ENCODE measurements around the gene ELFN1.

ELFN1 gene

DNA sequence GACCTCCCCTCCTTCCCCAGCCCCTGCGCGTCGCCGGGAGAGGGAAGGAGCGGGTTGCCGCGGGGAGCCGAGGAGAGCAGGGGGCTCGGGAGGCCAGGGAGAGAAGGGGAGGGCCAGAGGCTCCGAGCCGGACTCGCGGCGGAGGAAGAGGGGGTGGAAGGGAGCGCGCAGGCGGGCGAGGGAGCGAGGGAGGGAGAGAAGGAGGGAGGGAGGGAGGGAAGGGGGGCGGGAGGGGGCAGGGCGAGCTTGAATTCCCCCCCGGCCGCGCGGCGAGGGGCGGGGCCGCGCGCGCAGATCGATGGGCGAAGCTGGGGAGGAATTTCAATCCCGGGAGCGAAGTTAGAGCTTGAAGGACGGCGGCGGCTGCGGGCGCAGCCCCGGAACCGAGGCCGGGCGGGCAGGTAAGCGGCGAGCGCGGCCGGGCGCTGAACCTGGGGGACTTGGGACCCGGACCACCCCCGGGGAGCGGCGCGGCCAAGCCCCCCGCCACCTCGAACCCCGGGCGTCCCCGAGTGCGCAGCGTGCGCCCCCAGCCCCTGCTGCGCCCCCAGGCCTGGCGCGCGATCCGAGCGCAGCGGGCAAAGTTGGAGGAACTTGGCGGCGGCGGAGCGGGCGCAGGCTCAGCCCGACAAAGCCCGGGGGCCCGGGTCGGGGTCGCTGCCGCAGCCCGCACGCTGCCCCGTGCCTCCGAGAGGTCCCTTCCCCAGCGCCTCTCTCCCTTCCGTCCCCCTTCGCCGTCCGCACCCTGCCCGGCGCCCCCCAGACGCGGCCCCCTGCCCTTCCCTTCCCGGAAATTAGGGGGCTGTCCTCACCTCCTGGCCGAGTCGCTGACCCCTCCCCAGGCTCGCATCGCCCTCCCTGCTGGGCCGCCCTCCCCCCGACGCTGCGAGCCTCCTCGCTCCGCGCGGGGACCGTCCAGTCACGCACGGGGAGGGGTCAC, at the start of gene ELFN1:
ELFN1 (plus strand) TSS at position 324 of the 940 bp plus-strand sequence. CDS start 74,320 bp downstream, outside the sequence.
- DNase-seq (ENCODE audit: low spot score), result no peak

DNA sequence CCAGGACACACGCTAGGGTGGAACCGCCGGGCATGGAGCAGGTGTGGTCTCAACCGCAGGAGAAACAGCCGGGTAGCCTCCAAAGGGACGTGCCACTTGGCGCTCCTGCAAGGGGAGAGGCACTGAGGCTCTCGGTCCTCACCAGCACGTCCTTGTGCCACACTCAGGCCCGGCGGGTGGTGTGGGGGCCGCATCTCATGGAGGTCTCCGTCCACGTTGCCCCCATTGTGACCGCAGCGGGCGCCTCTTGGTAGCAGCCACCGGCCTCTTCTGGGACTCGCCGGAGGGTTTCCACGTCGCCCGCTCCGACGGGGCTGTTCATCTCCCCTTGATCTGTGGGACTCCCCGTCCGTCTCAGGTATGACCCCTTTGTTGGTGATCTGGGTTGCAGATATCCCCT, 49.2 kb upstream of the ELFN1 start:
- no peak for DNase-seq (ENCODE audit: low spot score)

DNA sequence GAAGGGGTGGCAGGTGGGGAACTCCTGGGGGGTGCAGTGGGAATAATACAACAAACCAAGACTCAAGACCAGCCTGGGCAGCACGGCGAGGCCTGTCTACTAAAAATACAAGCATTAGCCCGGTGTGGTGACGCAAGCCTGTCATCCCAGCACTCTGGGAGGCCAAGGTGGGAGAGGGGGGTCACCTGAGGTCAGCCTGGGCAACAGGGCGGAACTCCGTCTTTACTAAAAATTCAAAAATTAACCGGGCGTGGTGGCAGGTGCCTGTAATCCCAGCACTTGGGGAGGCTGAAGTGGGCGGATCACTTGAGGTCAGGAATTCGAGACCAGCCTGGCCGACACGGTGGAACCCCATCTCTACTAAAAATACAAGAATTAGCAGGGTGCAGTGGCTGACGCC, 48.4 kb upstream of the ELFN1 start:
- no peak for DNase-seq (ENCODE audit: low spot score)

- no peak for DNase-seq (ENCODE audit: low spot score)
Observed at GRCh38 chr7:1622441-1622840, 47.6 kb upstream of the ELFN1 start.

- DNase-seq (ENCODE audit: low spot score), result no peak
Observed at GRCh38 chr7:1623810-1624209, 46.3 kb upstream of the ELFN1 start.

DNA sequence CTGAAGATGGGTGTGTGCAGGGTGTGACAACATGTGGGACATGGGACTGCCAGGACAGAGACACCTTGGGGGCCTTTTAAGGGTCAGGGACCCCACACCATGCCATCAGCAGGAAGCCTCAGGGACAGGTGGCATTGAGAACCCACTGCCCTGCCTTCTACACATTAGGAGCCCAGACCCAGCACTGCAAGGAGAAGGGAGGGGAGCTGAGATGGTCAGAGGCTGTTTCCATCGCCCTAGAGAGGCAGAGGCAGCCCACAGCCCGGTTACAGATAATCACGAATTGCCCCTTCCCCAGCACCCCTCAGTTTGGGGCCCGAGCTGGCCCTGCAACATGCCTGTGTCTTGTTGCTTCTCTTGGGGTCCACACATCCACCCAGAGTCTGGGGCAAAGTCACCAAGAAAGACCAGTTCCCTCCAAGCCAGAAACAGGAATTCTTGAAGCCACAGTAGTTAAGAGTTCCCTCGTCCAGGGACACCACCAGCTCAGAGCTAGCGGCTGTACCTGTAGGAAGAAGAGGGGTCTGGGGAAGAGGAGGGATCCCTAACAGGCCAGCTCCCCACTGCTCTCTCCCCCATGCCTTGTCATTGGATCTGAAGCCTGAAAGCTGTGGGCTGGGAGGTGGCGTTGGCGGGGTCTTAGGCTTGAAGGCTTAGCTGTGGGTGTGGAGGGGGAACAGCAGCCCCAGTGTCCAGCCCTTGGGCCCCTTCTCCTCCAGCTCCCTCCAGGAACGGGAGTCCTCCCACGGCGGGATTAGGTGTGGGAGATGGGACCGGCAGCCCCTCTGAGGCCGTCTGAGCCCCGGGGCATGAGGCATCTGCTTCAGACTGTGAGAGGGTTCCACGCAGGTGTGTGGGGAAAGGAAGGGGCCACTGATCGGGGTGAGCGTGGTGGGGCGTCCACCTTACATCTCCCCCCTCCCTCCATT, 44.8 kb upstream of the ELFN1 start:
- DNase-seq (ENCODE audit: low spot score), result no peak

DNA sequence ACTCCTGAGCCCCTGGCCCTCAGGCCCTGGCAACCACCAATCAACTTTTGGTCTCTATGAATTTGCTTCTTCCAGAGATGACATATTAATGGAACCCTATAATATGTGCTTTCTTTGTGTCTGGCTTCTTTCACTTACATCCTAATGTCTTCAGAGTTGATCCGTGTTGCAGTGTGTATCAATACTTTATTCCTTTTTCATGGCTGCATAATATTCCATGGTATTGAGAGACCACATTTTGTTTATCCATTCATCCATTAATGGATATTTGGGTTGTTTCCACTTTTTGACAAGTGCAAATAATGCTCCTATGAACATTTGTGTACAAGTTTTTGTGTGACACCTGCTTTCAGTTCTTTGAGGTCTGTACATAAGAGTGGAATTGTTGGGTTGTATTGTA, 43.3 kb upstream of the ELFN1 start:
- DNase-seq (ENCODE audit: low spot score), result no peak

DNA sequence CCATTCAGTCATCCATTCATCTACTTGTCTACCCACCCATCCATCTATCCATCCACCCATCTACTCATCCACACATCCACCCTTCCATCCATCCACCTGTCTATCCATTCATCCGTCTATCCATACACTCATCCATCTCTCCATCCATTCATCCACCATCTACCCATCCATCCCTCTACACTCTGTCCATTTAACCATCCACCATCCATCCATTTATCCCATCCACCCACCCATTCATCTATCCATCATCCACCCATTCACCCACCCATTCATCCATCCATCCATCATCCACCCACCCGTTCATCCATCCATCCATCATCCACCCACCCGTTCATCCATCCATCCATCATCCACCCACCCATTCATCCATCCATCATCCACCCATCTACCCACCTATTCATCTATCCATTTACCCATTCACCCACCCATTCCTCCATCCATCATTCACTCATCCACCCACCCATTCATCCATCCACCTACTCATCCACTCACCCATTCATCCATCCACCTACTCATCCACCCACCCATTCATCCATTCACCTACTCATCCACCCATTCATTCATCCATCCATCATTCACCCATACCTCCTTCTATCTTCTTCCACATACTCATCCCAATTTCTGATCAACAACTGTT, 39.3 kb upstream of the ELFN1 start:
- DNase-seq (ENCODE audit: low spot score), result no peak

DNA sequence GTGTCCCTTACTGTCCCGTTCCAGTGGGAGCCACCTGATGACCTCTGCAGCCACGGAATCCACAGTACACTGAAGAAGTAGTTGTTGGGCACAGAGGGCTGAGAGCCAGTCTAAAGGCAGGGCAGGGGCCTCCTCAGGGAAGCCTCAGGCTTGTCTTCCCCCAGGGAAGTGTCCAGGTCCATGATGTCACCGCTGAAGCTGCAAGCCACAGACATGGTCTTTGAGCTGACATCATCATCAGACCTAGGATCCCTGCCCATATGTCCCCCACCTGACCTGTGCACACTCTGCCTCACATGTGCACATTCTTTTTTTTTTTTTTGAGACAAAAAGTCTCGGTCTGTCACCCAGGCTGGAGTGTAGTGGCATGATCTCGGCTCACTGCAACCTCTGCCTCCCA, 38.4 kb upstream of the ELFN1 start:
- no peak for DNase-seq (ENCODE audit: low spot score)

DNA sequence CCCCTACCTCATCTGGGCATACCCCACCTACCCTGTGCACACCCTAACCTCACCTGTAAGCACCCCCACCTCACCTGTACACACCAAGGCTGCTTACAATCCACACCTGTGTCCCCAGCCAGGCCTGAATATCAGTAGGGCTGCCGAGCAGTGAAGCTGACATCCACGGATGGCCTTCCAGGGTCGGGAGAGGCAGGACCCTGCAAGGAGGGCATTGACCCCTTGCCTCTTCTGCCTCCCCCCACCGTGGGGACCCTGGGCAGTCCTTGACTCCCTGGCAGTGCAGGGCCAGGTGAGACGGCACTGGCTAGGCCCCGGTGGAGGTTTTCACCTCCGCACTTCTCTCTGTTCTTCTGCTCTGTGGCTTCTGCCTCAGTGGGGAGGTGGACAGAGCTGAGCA, 37.6 kb upstream of the ELFN1 start:
- DNase-seq (ENCODE audit: low spot score), result no peak

DNA sequence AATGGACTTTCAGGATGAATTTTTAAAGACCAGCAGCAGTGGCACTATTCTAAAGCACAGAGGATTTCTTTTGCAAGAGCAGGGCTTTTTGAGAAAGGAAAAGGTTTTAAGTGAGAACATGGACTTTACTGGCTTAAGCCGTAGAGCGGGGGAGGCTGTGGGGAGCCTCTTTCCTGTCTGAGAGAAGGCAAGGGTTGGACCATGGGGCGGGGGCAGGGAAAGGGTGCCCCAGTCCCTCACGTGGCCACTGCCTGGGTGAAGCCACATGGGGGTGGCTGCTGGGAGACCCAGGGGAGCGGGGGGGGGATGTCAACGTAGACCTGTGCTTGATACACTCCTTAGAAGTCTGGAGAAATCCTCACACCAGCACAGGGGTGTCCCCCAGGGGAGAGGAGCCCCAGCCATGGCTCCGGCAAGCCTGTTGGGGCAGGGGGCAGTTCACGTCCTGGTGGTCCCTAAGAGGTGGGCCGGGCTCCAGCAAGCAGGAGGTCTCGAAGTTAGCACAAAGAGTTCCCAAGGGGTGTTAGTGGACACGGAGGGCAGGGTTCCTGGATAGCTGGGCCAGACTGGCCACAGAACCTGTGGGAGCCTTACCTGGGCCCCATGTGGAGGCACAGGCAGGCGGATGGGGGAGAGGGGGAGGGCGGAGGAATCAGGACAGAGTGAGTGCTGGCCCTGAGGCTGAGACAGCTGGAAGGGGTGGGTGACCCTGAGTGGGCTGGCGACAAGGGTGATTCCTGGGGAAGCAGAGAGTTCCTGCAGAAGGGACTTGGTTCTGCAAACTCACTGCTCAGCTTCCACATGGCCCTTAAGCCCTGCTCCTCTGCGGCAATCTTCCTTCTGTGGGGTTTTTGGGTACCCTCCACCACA, 36.9 kb upstream of the ELFN1 start:
- no peak for DNase-seq (ENCODE audit: low spot score)

DNA sequence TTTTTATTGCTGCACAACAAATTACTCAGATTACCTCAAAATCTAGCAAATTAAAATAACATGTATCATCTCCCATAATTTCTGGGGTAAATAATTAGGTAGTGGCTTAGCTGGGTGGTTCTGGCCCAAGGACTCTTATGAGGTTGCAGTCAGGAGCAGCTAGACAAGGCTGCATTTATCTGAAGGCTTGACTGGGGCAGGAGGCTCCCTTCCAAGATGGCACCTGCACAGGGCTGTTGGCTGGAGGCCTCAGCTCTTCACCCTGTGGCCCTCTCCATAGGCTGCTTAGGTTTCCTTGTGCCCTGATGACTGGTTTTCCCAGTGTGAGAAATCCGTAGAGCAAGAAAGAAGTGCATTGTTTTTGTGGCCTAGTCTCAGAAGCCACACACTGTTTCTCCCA, 34.7 kb upstream of the ELFN1 start:
- DNase-seq (ENCODE audit: low spot score), result no peak

DNA sequence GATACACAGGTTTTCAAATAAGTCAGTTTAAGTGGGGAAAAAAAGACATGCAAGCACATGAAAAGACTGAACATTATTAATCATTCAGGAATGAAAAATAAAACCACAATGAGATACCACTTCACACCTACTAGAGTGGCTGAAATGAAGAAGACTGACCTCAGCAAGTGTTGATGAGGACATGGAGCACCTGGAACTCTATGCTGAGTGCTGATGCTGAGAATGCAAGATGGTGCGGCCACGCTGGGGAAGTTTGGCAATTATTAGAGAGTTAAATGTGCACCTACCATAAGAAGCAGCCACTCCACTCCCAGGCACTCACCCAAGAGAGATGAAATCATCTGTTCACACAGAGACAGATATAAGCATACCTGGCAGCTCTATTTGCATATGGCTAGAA, 32.9 kb upstream of the ELFN1 start:
- DNase-seq (ENCODE audit: low spot score), result no peak

DNA sequence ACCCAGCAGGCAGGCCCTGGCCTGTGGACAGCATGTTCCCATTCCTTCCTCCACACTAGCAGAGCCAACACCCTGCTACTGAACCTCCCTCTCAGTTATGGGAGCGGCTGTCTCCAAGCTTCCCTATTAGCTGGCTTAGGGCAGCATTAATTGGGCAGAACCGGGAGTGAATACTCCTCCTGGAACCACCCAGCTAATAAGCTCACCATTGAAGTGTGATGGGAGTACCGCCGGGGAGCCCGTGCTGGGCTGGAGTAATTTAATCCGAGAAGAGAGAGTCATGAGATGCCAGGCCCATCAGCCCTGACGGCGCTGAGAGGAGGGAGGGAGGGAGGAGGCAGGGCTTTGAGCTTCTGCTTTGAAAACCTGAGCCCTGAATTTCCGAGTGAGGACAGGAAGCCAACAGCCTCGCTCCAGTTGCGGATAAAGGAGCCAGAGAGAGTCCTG, 31.8 kb upstream of the ELFN1 start:
- DNase-seq (ENCODE audit: low spot score), result no peak

GRCh38 chr7:1639071-1639470, 31.0 kb upstream of the ELFN1 start:
- DNase-seq (ENCODE audit: low spot score), result no peak

GRCh38 chr7:1639532-1640175, 30.4 kb upstream of the ELFN1 start:
- no peak for DNase-seq (ENCODE audit: low spot score)

- DNase-seq (ENCODE audit: low spot score), result no peak
Observed at GRCh38 chr7:1640376-1641172, 29.5 kb upstream of the ELFN1 start.

- DNase-seq (ENCODE audit: low spot score), result no peak
Observed at GRCh38 chr7:1641173-1641572, 28.9 kb upstream of the ELFN1 start.

GRCh38 chr7:1641661-1642260, 28.3 kb upstream of the ELFN1 start:
- DNase-seq (ENCODE audit: low spot score), result no peak
